Endothelial cell (in vitro differentiated cells): ENCODE results near the gene CRISPLD2. TPM values are rescaled to one million over a fixed set of nuclear protein-coding genes. Genes with fewer than 3 reads are reported as not detected.

Experiments
- DNase-seq: peaks from one replicate; pipeline ENCODE4 v3.0.0; 2021; ENCODE audit warnings: low spot score
- H3K27ac Mint-ChIP-seq: one replicate; pipeline ENCODE4 v1.8.0; 2021; ENCODE audit warnings: mixed read lengths, inconsistent platforms; ENCODE audit not compliant: unreplicated experiment
- H3K27me3 Mint-ChIP-seq: one replicate; pipeline ENCODE4 v1.8.0; 2021; ENCODE audit warnings: mild to moderate bottlenecking, moderate library complexity, mixed read lengths, inconsistent platforms; ENCODE audit not compliant: unreplicated experiment
- H3K36me3 Mint-ChIP-seq: one replicate; pipeline ENCODE4 v1.8.0; 2021; ENCODE audit warnings: mild to moderate bottlenecking, low read depth, mixed read lengths, inconsistent platforms; ENCODE audit not compliant: unreplicated experiment
- H3K4me1 Mint-ChIP-seq: one replicate; pipeline ENCODE4 v1.8.0; 2021; ENCODE audit warnings: mild to moderate bottlenecking, mixed read lengths, inconsistent platforms; ENCODE audit not compliant: unreplicated experiment
- H3K4me3 Mint-ChIP-seq: one replicate; pipeline ENCODE4 v1.8.0; 2021; ENCODE audit warnings: mild to moderate bottlenecking, mixed read lengths, inconsistent platforms; ENCODE audit not compliant: unreplicated experiment
- H3K9me3 Mint-ChIP-seq: one replicate; pipeline ENCODE4 v1.8.0; 2021; ENCODE audit warnings: mixed read lengths, inconsistent platforms; ENCODE audit not compliant: unreplicated experiment
- CTCF ChIP-seq: fragments of 200-600 bp; sonication (generic); IDR thresholded peaks from one replicate; pipeline ENCODE4 v1.5.0; 2021; ENCODE audit warnings: antibody characterized with exemption; ENCODE audit not compliant: unreplicated experiment
- total RNA-seq: library from RNA; stranded (reverse); fragmentation: NEBNext Ultra II Directional; extraction: Animal tissue kit (Norgen Biotek cat#: 25700); gene quantifications from one replicate; pipeline ENCODE4 v1.2.1, GENCODE V29; 2021; ENCODE audit not compliant: unreplicated experiment

CRISPLD2 gene
- total RNA-seq, 1 donor from 2014 or later: 0.54 TPM

- no peaks in the 10 kb centered on the region for H3K36me3 Mint-ChIP-seq
- no peak for TF ChIP-seq CTCF
- H3K9me3 Mint-ChIP-seq: no peaks in the 10 kb centered on the region
- no peak for DNase-seq
- H3K4me1 Mint-ChIP-seq: no peaks in the 10 kb centered on the region
- H3K4me3 Mint-ChIP-seq: no peak overlapping the region
- H3K27me3 Mint-ChIP-seq: peaks cover 7% of the 10 kb centered on the region
- no peak overlapping the region for H3K27ac Mint-ChIP-seq
These were observed 122.1 kb downstream of the CRISPLD2 start for GRCh38 chr16:84941921-84942320.

GRCh38 chr16:84942786-84943185 is 123.0 kb downstream of the CRISPLD2 start:
- Mint-ChIP-seq H3K27ac (no peak overlapping the region), H3K36me3 (no peaks in the 10 kb centered on the region), H3K4me1 (no peaks in the 10 kb centered on the region), H3K4me3 (no peak overlapping the region), H3K9me3 (no peaks in the 10 kb centered on the region), H3K27me3 (peaks cover 7% of the 10 kb centered on the region)
- no peak for DNase-seq
- no peak for TF ChIP-seq CTCF

- Mint-ChIP-seq H3K36me3 (no peaks in the 10 kb centered on the region), H3K27me3 (peaks cover 7% of the 10 kb centered on the region), H3K9me3 (no peaks in the 10 kb centered on the region), H3K27ac (no peak overlapping the region), H3K4me1 (no peaks in the 10 kb centered on the region), H3K4me3 (no peak overlapping the region)
- no peak for DNase-seq
- TF ChIP-seq CTCF: no peak
These were observed 123.8 kb downstream of the CRISPLD2 start for GRCh38 chr16:84943620-84944019.

GRCh38 chr16:84947022-84947421 is 127.2 kb downstream of the CRISPLD2 start:
- no peaks in the 10 kb centered on the region for H3K9me3 Mint-ChIP-seq
- H3K4me3 Mint-ChIP-seq: no peak overlapping the region
- no peak for TF ChIP-seq CTCF
- no peaks in the 10 kb centered on the region for H3K36me3 Mint-ChIP-seq
- peaks cover 1% of the 10 kb centered on the region for H3K27me3 Mint-ChIP-seq
- no peak for DNase-seq
- H3K4me1 Mint-ChIP-seq: no peaks in the 10 kb centered on the region
- H3K27ac Mint-ChIP-seq: no peak overlapping the region

GRCh38 chr16:84947996-84948850 is 128.4 kb downstream of the CRISPLD2 start:
- H3K9me3 Mint-ChIP-seq: no peaks in the 10 kb centered on the region
- no peak overlapping the region for H3K4me3 Mint-ChIP-seq
- H3K27ac Mint-ChIP-seq: no peak overlapping the region
- H3K27me3 Mint-ChIP-seq: no peaks in the 10 kb centered on the region
- H3K4me1 Mint-ChIP-seq: peaks cover 4% of the 10 kb centered on the region
- no peaks in the 10 kb centered on the region for H3K36me3 Mint-ChIP-seq
- TF ChIP-seq CTCF: no peak
- no peak for DNase-seq
